Activated CD4-positive, alpha-beta T cell treated with anti-CD3 and anti-CD28 coated beads, Interleukin-2, amount 10 ng/mL, durations not matched to agents 7 days and 5 days (primary cell): ENCODE measurements around the gene DDB1. TPM values are rescaled to one million over a fixed set of nuclear protein-coding genes. Genes with fewer than 3 reads are reported as not detected.

Experiments used
- CTCF ChIA-PET: fragments of 350-600 bp; sonication (Branson Sonifier 250); formaldehyde crosslinking; loops from one replicate; lab custom pipeline; 2021; ENCODE audit warnings: antibody characterized with exemption; lab: Charles Lee
- POLR2A ChIA-PET: fragments of 350-600 bp; sonication (Branson Sonifier 250); formaldehyde crosslinking; loops from one replicate; lab custom pipeline; 2021; ENCODE audit warnings: antibody characterized with exemption; lab: Charles Lee
- DNase-seq: peaks from one replicate; pipeline ENCODE4 v3.0.0-alpha.2; 2020
- H3K27ac Mint-ChIP-seq: one replicate; pipeline ENCODE4 v1.8.0; 2021; ENCODE audit warnings: mild to moderate bottlenecking, moderate library complexity, mixed read lengths
- H3K27me3 Mint-ChIP-seq: one replicate; pipeline ENCODE4 v1.8.0; 2021; ENCODE audit warnings: mixed read lengths
- H3K36me3 Mint-ChIP-seq: one replicate; pipeline ENCODE4 v1.8.0; 2021; ENCODE audit warnings: low read depth, mixed read lengths
- H3K4me1 Mint-ChIP-seq: one replicate; pipeline ENCODE4 v1.8.0; 2021; ENCODE audit warnings: mixed read lengths
- H3K4me3 Mint-ChIP-seq: one replicate; pipeline ENCODE4 v1.8.0; 2021; ENCODE audit warnings: mild to moderate bottlenecking, moderate library complexity, mixed read lengths
- H3K9me3 Mint-ChIP-seq: one replicate; pipeline ENCODE4 v1.8.0; 2021; ENCODE audit warnings: mixed read lengths
- total RNA-seq, 2 experiments: library from RNA; stranded (reverse); gene quantifications; one replicate each; pipeline ENCODE4 v1.2.3, GENCODE V29; 2021

Gene DDB1
- total RNA-seq, 2 experiments from 2014 or later: 207 to 222 TPM

- peaks cover 40% of the 10 kb centered on the region for H3K36me3 Mint-ChIP-seq
- CTCF ChIA-PET: interaction anchor here (0.9 to 1.5 kb wide), 4 partner anchors 13 to 117 kb away, joined by 3 to 4 read pairs (median 3); no protein-coding TSS in a partner anchor
- POLR2A ChIA-PET: no interaction called here
- no peak overlapping the region for H3K4me3 Mint-ChIP-seq
- H3K9me3 Mint-ChIP-seq: no peaks in the 10 kb centered on the region
- DNase-seq: no peak
- H3K27me3 Mint-ChIP-seq: no peaks in the 10 kb centered on the region
- H3K27ac Mint-ChIP-seq: no peak overlapping the region
- H3K4me1 Mint-ChIP-seq: peaks cover 49% of the 10 kb centered on the region
These were observed 3.0 kb downstream of the DDB1 start for GRCh38 chr11:61329871-61330270.

- Mint-ChIP-seq H3K9me3 (no peaks in the 10 kb centered on the region), H3K4me3 (no peak overlapping the region), H3K36me3 (peaks cover 51% of the 10 kb centered on the region), H3K27me3 (no peaks in the 10 kb centered on the region), H3K4me1 (peaks cover 35% of the 10 kb centered on the region), H3K27ac (no peak overlapping the region)
- DNase-seq: no peak
- ChIA-PET CTCF (interaction anchor here (0.5 to 1.2 kb wide), 3 partner anchors 54 to 263 kb away, joined by 3 read pairs; no protein-coding TSS in a partner anchor), POLR2A (no interaction called here)
These were observed 4.6 kb downstream of the DDB1 start for GRCh38 chr11:61328351-61328750.

- peaks cover 34% of the 10 kb centered on the region for H3K4me1 Mint-ChIP-seq
- H3K27ac Mint-ChIP-seq: no peak overlapping the region
- POLR2A ChIA-PET: no interaction called here
These were observed 5.2 kb downstream of the DDB1 start for GRCh38 chr11:61327669-61328071.

GRCh38 chr11:61325649-61326414, 7.1 kb downstream of the DDB1 start:
- ChIA-PET CTCF (interaction anchor here (0.6 to 2.8 kb wide), 2 partner anchors 11 to 96 kb away, joined by 4 to 11 read pairs; no protein-coding TSS in a partner anchor), POLR2A (no interaction called here)
- Mint-ChIP-seq H3K27ac (no peak overlapping the region), H3K9me3 (no peaks in the 10 kb centered on the region), H3K4me1 (peaks cover 19% of the 10 kb centered on the region), H3K27me3 (no peaks in the 10 kb centered on the region), H3K4me3 (no peak overlapping the region), H3K36me3 (peaks cover 56% of the 10 kb centered on the region)
- DNase-seq: no peak

More at GRCh38 chr11:61327669-61328071, 5.2 kb downstream of the DDB1 start:
- Mint-ChIP-seq H3K36me3 (peaks cover 55% of the 10 kb centered on the region), H3K27me3 (no peaks in the 10 kb centered on the region), H3K9me3 (no peaks in the 10 kb centered on the region), H3K4me3 (no peak overlapping the region)
- CTCF ChIA-PET: interaction anchor here (0.5 to 2.8 kb wide), 7 partner anchors 9 to 345 kb away, joined by 3 to 11 read pairs (median 3); no protein-coding TSS in a partner anchor
- DNase-seq: no peak

- no peaks in the 10 kb centered on the region for H3K27me3 Mint-ChIP-seq
- peaks cover 52% of the 10 kb centered on the region for H3K36me3 Mint-ChIP-seq
- CTCF ChIA-PET: interaction anchor here (1.0 to 2.0 kb wide), 2 partner anchors 15 to 21 kb away, joined by 3 to 5 read pairs; no protein-coding TSS in a partner anchor
- H3K9me3 Mint-ChIP-seq: no peaks in the 10 kb centered on the region
- no peaks in the 10 kb centered on the region for H3K4me1 Mint-ChIP-seq
- POLR2A ChIA-PET: no interaction called here
- no peak overlapping the region for H3K27ac Mint-ChIP-seq
- DNase-seq: no peak
- H3K4me3 Mint-ChIP-seq: no peak overlapping the region
These were observed 17.6 kb downstream of the DDB1 start for GRCh38 chr11:61315260-61315659.

GRCh38 chr11:61310749-61311148, 22.2 kb downstream of the DDB1 start:
- no peaks in the 10 kb centered on the region for H3K27me3 Mint-ChIP-seq
- no peaks in the 10 kb centered on the region for H3K9me3 Mint-ChIP-seq
- H3K4me1 Mint-ChIP-seq: no peaks in the 10 kb centered on the region
- H3K4me3 Mint-ChIP-seq: no peak overlapping the region
- no peak overlapping the region for H3K27ac Mint-ChIP-seq
- DNase-seq: no peak
- CTCF ChIA-PET: interaction anchor here (0.9 to 1.4 kb wide), 3 partner anchors 17 to 74 kb away, joined by 3 read pairs; no protein-coding TSS in a partner anchor
- POLR2A ChIA-PET: no interaction called here
- peaks cover 38% of the 10 kb centered on the region for H3K36me3 Mint-ChIP-seq

- Mint-ChIP-seq H3K27ac (no peak overlapping the region), H3K36me3 (peaks cover 40% of the 10 kb centered on the region), H3K4me1 (no peaks in the 10 kb centered on the region), H3K4me3 (no peak overlapping the region), H3K27me3 (no peaks in the 10 kb centered on the region), H3K9me3 (no peaks in the 10 kb centered on the region)
- POLR2A ChIA-PET: no interaction called here
- CTCF ChIA-PET: interaction anchor here (0.9 to 1.4 kb wide), 3 partner anchors 16 to 75 kb away, joined by 3 read pairs; no protein-coding TSS in a partner anchor
- no peak for DNase-seq
These were observed 23.2 kb downstream of the DDB1 start for GRCh38 chr11:61309739-61310138.

- DNase-seq: no peak
- ChIA-PET POLR2A (interaction anchor here (0.7 kb wide), 1 partner anchor 14 kb away, joined by 6 read pairs; no protein-coding TSS in a partner anchor), CTCF (interaction anchor here (0.5 to 1.4 kb wide), 2 partner anchors 28 to 76 kb away, joined by 3 read pairs; no protein-coding TSS in a partner anchor)
- Mint-ChIP-seq H3K9me3 (no peaks in the 10 kb centered on the region), H3K4me3 (no peak overlapping the region), H3K27me3 (no peaks in the 10 kb centered on the region), H3K4me1 (no peaks in the 10 kb centered on the region), H3K36me3 (peaks cover 35% of the 10 kb centered on the region), H3K27ac (no peak overlapping the region)
These were observed 23.8 kb downstream of the DDB1 start for GRCh38 chr11:61309141-61309540.

- Mint-ChIP-seq H3K4me1 (no peaks in the 10 kb centered on the region), H3K4me3 (no peak overlapping the region), H3K27ac (no peak overlapping the region), H3K9me3 (no peaks in the 10 kb centered on the region), H3K27me3 (no peaks in the 10 kb centered on the region), H3K36me3 (peaks cover 31% of the 10 kb centered on the region)
- ChIA-PET CTCF (interaction anchor here (0.7 to 1.9 kb wide), 3 partner anchors 9 to 29 kb away, joined by 3 to 4 read pairs (median 3); no protein-coding TSS in a partner anchor), POLR2A (no interaction called here)
- no peak for DNase-seq
These were observed 25.6 kb downstream of the DDB1 start for GRCh38 chr11:61307354-61307753.

- ChIA-PET CTCF (interaction anchor here (0.6 kb wide), 1 partner anchor 177 kb away, joined by 3 read pairs; no protein-coding TSS in a partner anchor), POLR2A (no interaction called here)
- no peaks in the 10 kb centered on the region for H3K4me1 Mint-ChIP-seq
- H3K36me3 Mint-ChIP-seq: peaks cover 36% of the 10 kb centered on the region
- H3K27me3 Mint-ChIP-seq: no peaks in the 10 kb centered on the region
- H3K9me3 Mint-ChIP-seq: no peaks in the 10 kb centered on the region
- no peak for DNase-seq
- H3K4me3 Mint-ChIP-seq: no peak overlapping the region
- H3K27ac Mint-ChIP-seq: no peak overlapping the region
These were observed 26.7 kb downstream of the DDB1 start for GRCh38 chr11:61306221-61306620.

GRCh38 chr11:61305417-61305816, 27.5 kb downstream of the DDB1 start:
- Mint-ChIP-seq H3K27ac (no peak overlapping the region), H3K9me3 (no peaks in the 10 kb centered on the region), H3K4me3 (no peak overlapping the region), H3K27me3 (no peaks in the 10 kb centered on the region), H3K36me3 (peaks cover 39% of the 10 kb centered on the region), H3K4me1 (peaks cover under 1% of the 10 kb centered on the region)
- no peak for DNase-seq
- POLR2A ChIA-PET: no interaction called here
- CTCF ChIA-PET: interaction anchor here (0.9 kb wide), 1 partner anchor 29 kb away, joined by 4 read pairs; no protein-coding TSS in a partner anchor

- DNase-seq: no peak
- no peak overlapping the region for H3K27ac Mint-ChIP-seq
These were observed 29.2 kb downstream of the DDB1 start for GRCh38 chr11:61303725-61304124.

GRCh38 chr11:61302550-61302949, 30.4 kb downstream of the DDB1 start:
- ChIA-PET POLR2A (no interaction called here), CTCF (no interaction called here)
- no peak overlapping the region for H3K27ac Mint-ChIP-seq

More at GRCh38 chr11:61303725-61304124, 29.2 kb downstream of the DDB1 start:
- peaks cover 46% of the 10 kb centered on the region for H3K36me3 Mint-ChIP-seq
- POLR2A ChIA-PET: no interaction called here
- H3K27me3 Mint-ChIP-seq: no peaks in the 10 kb centered on the region
- H3K4me3 Mint-ChIP-seq: no peak overlapping the region
- H3K4me1 Mint-ChIP-seq: peaks cover 7% of the 10 kb centered on the region
- H3K9me3 Mint-ChIP-seq: no peaks in the 10 kb centered on the region
- CTCF ChIA-PET: interaction anchor here (0.7 kb wide), 1 partner anchor 63 kb away, joined by 3 read pairs; no protein-coding TSS in a partner anchor

More at GRCh38 chr11:61302550-61302949, 30.4 kb downstream of the DDB1 start:
- Mint-ChIP-seq H3K9me3 (no peaks in the 10 kb centered on the region), H3K36me3 (peaks cover 54% of the 10 kb centered on the region), H3K4me3 (no peak overlapping the region), H3K4me1 (peaks cover 19% of the 10 kb centered on the region), H3K27me3 (no peaks in the 10 kb centered on the region)
- DNase-seq: no peak
